Stimulated activated CD4-positive, alpha-beta T cell treated with anti-CD3 and anti-CD28 coated beads, Interleukin-1b, Interleukin-23, amount 100 ng/mL, for 48 hours (primary cell): ENCODE results near the gene MBLAC1.

Source experiments
- DNase-seq: peaks from one replicate; pipeline ENCODE4 v3.0.0-alpha.2; 2020

The MBLAC1 gene

GRCh38 chr7:100126931-100127865, at the start of gene MBLAC1:
Gene MBLAC1 (plus strand): TSS chr7:100126967. CDS start chr7:100127396, 429 bp downstream.
- DNase-seq, result peak; percentile 91

GRCh38 chr7:100077205-100077604, 49.6 kb upstream of the MBLAC1 start:
- DNase-seq, result no peak

GRCh38 chr7:100079024-100079560, 47.7 kb upstream of the MBLAC1 start:
- no peak for DNase-seq

GRCh38 chr7:100080907-100081534, 45.7 kb upstream of the MBLAC1 start:
- DNase-seq, result no peak

- DNase-seq, result peak; percentile 99
Observed at GRCh38 chr7:100081535-100082102, 45.1 kb upstream of the MBLAC1 start, which contains the start of gene ZNF3. Gene ZNF3 (minus strand): TSS chr7:100081723. CDS start chr7:100077357, 4,366 bp downstream.

- DNase-seq, result no peak
Observed at GRCh38 chr7:100082978-100083377, 43.8 kb upstream of the MBLAC1 start.

- no peak for DNase-seq
Observed at GRCh38 chr7:100085515-100085914, 41.3 kb upstream of the MBLAC1 start.

- no peak for DNase-seq
Observed at GRCh38 chr7:100087055-100087750, 39.6 kb upstream of the MBLAC1 start.

GRCh38 chr7:100088095-100088620, 38.6 kb upstream of the MBLAC1 start:
- DNase-seq, result no peak

GRCh38 chr7:100088621-100089457, 37.9 kb upstream of the MBLAC1 start, which contains the start of gene COPS6:
Gene COPS6 (plus strand): TSS chr7:100088969. CDS start chr7:100088991, 22 bp downstream.
- DNase-seq, result peak; percentile 83

GRCh38 chr7:100089458-100090196, 37.1 kb upstream of the MBLAC1 start:
- no peak for DNase-seq

- no peak for DNase-seq
Observed at GRCh38 chr7:100090527-100091410, 36.0 kb upstream of the MBLAC1 start.

GRCh38 chr7:100091411-100092181, 35.2 kb upstream of the MBLAC1 start:
- DNase-seq, result peak; percentile 22

GRCh38 chr7:100093054-100093453, 33.7 kb upstream of the MBLAC1 start:
- DNase-seq, result no peak

- DNase-seq, result no peak
Observed at GRCh38 chr7:100093498-100093897, 33.3 kb upstream of the MBLAC1 start.

GRCh38 chr7:100093925-100094486, 32.8 kb upstream of the MBLAC1 start:
- DNase-seq, result no peak

GRCh38 chr7:100095289-100095688, 31.5 kb upstream of the MBLAC1 start:
- no peak for DNase-seq

- no peak for DNase-seq
Observed at GRCh38 chr7:100095704-100096103, 31.1 kb upstream of the MBLAC1 start.
